HepG2 (cell line): ENCODE results near the gene SLC4A5. TPM values are rescaled to one million over a fixed set of nuclear protein-coding genes. Genes with fewer than 3 reads are reported as not detected.

Source experiments
- FOSL1 ChIP-seq: sonication (generic); formaldehyde crosslinking; IDR thresholded peaks from 2 replicates; pipeline ENCODE4 v1.9.0; 2021; ENCODE audit warnings: missing genetic modification reagents, borderline replicate concordance
- HCFC1 ChIP-seq: fragments of 150-350 bp; IDR thresholded peaks from 2 replicates; pipeline ENCODE4 v1.6.1; 2014; ENCODE audit warnings: low read depth, low read length
- HNRNPUL1 ChIP-seq: fragments of 200-400 bp; formaldehyde crosslinking; IDR thresholded peaks from 2 replicates; pipeline ENCODE4 v1.6.1; 2017; ENCODE audit warnings: low read depth, mild to moderate bottlenecking, low read length, moderate library complexity
- ISL2 ChIP-seq: sonication (generic); formaldehyde crosslinking; IDR thresholded peaks from 2 replicates; pipeline ENCODE4 v1.5.0; 2020; ENCODE audit warnings: missing genetic modification reagents
- KDM5A ChIP-seq: fragments of 200-600 bp; sonication (generic); IDR thresholded peaks from 2 replicates; pipeline ENCODE4 v1.7.0; 2018; ENCODE audit warnings: antibody characterized with exemption, mild to moderate bottlenecking, low read length, borderline replicate concordance
- MYC ChIP-seq: sonication (generic); formaldehyde crosslinking; IDR thresholded peaks from 2 replicates; pipeline ENCODE4 v1.9.0; 2021; ENCODE audit warnings: missing genetic modification reagents, borderline replicate concordance
- TBL1XR1 ChIP-seq: fragments of 150-350 bp; IDR thresholded peaks from 2 replicates; pipeline ENCODE4 v1.6.1; 2014; ENCODE audit warnings: borderline replicate concordance, low read length; ENCODE audit not compliant: partially characterized antibody
- TEAD3 ChIP-seq: optimal IDR thresholded peaks from 2 replicates; pipeline ENCODE3; 2016; ENCODE audit warnings: borderline replicate concordance
- ZMAT3 ChIP-seq: sonication (generic); formaldehyde crosslinking; conservative IDR thresholded peaks from 2 replicates; pipeline ENCODE4 v1.7.0; 2021; ENCODE audit warnings: missing genetic modification reagents
- ZNF138 ChIP-seq: sonication (generic); formaldehyde crosslinking; IDR thresholded peaks from 2 replicates; pipeline ENCODE4 v1.5.0; 2020; ENCODE audit warnings: mild to moderate bottlenecking, low read depth, missing genetic modification reagents
- ZNF569 ChIP-seq: sonication (generic); formaldehyde crosslinking; IDR thresholded peaks from 2 replicates; pipeline ENCODE4 v1.5.0; 2020; ENCODE audit warnings: mild to moderate bottlenecking, missing genetic modification reagents, moderate library complexity, borderline replicate concordance
- ZNF713 ChIP-seq: sonication (generic); formaldehyde crosslinking; IDR thresholded peaks from 2 replicates; pipeline ENCODE4 v1.4.0; 2020; ENCODE audit warnings: mild to moderate bottlenecking, missing genetic modification reagents
- ZNF850 ChIP-seq: sonication (generic); formaldehyde crosslinking; conservative IDR thresholded peaks from 2 replicates; pipeline ENCODE4 v1.9.0; 2021; ENCODE audit warnings: mild to moderate bottlenecking, missing genetic modification reagents
- polyA plus RNA-seq, 8 experiments: library from polyadenylated mRNA; depleted of rRNA in 3 of 8; stranded (reverse) in 7 of 8; unstranded in 1 of 8; fragments of >200 nt; fragmentation: Illumina TruSeq in 4 of 8; extraction: Trizol in 4 of 8; gene quantifications; 2 replicates each; pipeline versions ENCODE4 v1.2.1 to v1.2.3, GENCODE V29; 2011 to 2016; ENCODE audit warnings: low read depth in 4 of 8, missing spikeins in 1 of 8, mixed read lengths in 1 of 8; ENCODE audit not compliant: insufficient read depth in 1 of 8
- total RNA-seq, 5 experiments: library from RNA; depleted of rRNA; stranded (reverse); fragments of >200 nt; fragmentation: Illumina TruSeq; extraction: Trizol; gene quantifications; 2 replicates each; pipeline ENCODE4 v1.2.3, GENCODE V29; 2016; ENCODE audit warnings: low read depth in 1 of 5
- TF ChIP-seq, protein P1 (sequence below): IDR thresholded peaks from 2 replicates; pipeline ENCODE4 v1.6.1; 2018; ENCODE audit warnings: missing genetic modification reagents, mild to moderate bottlenecking, missing compliant biosample characterization
- TF ChIP-seq, protein P2 (sequence below): sonication (generic); formaldehyde crosslinking; IDR thresholded peaks from 2 replicates; pipeline ENCODE4 v1.5.0; 2020; ENCODE audit warnings: mild to moderate bottlenecking, missing genetic modification reagents
- TF ChIP-seq, protein P3 (sequence below): sonication (generic); formaldehyde crosslinking; conservative IDR thresholded peaks from 2 replicates; pipeline ENCODE4 v1.8.1; 2023; ENCODE audit warnings: missing genetic modification reagents
- TF ChIP-seq, protein P4 (sequence below): sonication (generic); formaldehyde crosslinking; IDR thresholded peaks from 2 replicates; pipeline ENCODE4 v1.4.0; 2020; ENCODE audit warnings: missing genetic modification reagents, borderline replicate concordance
- TF ChIP-seq, protein P5 (sequence below): sonication (generic); formaldehyde crosslinking; IDR thresholded peaks from 2 replicates; pipeline ENCODE4 v1.5.0; 2020; ENCODE audit warnings: mild to moderate bottlenecking, missing genetic modification reagents

The SLC4A5 gene
- total and polyA plus RNA-seq, 2 of the 13 experiments (the other 11 are each of a cell fraction or from before 2014, with no cell fraction given): 0.50 TPM; not detected in 1

DNA sequence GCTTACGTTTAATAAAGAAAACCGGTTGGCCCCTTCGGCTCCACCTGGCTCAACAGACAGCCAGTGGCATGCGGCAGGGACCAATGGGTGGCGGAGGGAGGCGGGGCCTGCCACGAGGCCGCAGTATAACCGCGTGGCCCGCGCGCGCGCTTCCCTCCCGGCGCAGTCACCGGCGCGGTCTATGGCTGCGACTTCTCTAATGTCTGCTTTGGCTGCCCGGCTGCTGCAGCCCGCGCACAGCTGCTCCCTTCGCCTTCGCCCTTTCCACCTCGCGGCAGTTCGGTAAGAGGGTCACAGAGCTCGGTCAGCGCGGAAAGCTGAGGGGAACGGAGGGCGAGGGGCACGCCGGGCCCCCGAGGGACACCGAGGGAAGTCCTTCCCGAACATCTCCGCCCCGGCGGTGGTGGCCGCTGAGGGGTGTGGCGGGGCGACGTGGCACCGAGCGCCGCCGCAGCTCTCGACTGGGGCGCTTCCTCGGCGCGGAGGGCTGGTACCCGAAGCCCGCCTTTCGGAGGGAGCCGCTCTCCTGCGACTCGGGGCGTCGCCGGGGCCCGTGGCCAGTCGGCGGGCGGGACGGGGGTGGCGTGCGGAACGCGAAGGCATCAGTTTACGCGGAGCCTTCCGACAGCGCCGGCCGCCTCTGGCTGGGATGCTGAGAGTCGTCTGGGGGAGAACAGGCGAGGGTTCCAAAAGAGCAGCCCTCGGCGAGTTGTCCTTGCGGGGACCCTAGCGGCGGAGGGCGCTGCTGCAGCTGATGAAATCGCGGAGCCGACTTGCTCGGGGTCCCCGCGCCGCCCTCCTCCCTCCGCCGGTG is 144.5 kb downstream of the SLC4A5 start, which contains the start of gene MTHFD2 (continued):
- TF ChIP-seq HCFC1: no peak
- TF ChIP-seq KDM5A: peak; percentile 12; the same call in 1 of the 2 replicates
- TF ChIP-seq MYC (CRISPR knock-in tag): peak; percentile 99
- TF ChIP-seq, protein P1, sequence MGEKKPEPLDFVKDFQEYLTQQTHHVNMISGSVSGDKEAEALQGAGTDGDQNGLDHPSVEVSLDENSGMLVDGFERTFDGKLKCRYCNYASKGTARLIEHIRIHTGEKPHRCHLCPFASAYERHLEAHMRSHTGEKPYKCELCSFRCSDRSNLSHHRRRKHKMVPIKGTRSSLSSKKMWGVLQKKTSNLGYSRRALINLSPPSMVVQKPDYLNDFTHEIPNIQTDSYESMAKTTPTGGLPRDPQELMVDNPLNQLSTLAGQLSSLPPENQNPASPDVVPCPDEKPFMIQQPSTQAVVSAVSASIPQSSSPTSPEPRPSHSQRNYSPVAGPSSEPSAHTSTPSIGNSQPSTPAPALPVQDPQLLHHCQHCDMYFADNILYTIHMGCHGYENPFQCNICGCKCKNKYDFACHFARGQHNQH: peak; percentile 25; the same call in 1 of the 2 replicates
- peak; percentile 99 for TF ChIP-seq ZMAT3
- no peak for TF ChIP-seq ZNF569 (CRISPR knock-in tag)
- TF ChIP-seq, protein P2, sequence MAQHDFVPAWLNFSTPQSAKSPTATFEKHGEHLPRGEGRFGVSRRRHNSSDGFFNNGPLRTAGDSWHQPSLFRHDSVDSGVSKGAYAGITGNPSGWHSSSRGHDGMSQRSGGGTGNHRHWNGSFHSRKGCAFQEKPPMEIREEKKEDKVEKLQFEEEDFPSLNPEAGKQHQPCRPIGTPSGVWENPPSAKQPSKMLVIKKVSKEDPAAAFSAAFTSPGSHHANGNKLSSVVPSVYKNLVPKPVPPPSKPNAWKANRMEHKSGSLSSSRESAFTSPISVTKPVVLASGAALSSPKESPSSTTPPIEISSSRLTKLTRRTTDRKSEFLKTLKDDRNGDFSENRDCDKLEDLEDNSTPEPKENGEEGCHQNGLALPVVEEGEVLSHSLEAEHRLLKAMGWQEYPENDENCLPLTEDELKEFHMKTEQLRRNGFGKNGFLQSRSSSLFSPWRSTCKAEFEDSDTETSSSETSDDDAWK (CRISPR knock-in tag): no peak
- TF ChIP-seq TBL1XR1: no peak
- TF ChIP-seq, protein P3, sequence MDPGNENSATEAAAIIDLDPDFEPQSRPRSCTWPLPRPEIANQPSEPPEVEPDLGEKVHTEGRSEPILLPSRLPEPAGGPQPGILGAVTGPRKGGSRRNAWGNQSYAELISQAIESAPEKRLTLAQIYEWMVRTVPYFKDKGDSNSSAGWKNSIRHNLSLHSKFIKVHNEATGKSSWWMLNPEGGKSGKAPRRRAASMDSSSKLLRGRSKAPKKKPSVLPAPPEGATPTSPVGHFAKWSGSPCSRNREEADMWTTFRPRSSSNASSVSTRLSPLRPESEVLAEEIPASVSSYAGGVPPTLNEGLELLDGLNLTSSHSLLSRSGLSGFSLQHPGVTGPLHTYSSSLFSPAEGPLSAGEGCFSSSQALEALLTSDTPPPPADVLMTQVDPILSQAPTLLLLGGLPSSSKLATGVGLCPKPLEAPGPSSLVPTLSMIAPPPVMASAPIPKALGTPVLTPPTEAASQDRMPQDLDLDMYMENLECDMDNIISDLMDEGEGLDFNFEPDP (CRISPR knock-in tag): 0 out of 2 replicates have a peak, but pooled peaks have one; percentile 61
- no peak for TF ChIP-seq FOSL1
- TF ChIP-seq ISL2 (CRISPR knock-in tag): no peak; the same call in 1 of the 2 replicates
- TF ChIP-seq, protein P4, sequence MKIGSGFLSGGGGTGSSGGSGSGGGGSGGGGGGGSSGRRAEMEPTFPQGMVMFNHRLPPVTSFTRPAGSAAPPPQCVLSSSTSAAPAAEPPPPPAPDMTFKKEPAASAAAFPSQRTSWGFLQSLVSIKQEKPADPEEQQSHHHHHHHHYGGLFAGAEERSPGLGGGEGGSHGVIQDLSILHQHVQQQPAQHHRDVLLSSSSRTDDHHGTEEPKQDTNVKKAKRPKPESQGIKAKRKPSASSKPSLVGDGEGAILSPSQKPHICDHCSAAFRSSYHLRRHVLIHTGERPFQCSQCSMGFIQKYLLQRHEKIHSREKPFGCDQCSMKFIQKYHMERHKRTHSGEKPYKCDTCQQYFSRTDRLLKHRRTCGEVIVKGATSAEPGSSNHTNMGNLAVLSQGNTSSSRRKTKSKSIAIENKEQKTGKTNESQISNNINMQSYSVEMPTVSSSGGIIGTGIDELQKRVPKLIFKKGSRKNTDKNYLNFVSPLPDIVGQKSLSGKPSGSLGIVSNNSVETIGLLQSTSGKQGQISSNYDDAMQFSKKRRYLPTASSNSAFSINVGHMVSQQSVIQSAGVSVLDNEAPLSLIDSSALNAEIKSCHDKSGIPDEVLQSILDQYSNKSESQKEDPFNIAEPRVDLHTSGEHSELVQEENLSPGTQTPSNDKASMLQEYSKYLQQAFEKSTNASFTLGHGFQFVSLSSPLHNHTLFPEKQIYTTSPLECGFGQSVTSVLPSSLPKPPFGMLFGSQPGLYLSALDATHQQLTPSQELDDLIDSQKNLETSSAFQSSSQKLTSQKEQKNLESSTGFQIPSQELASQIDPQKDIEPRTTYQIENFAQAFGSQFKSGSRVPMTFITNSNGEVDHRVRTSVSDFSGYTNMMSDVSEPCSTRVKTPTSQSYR (CRISPR knock-in tag): peak; percentile 22; the same call in 1 of the 2 replicates
- TF ChIP-seq HNRNPUL1: no peak
- peak; percentile 79 for TF ChIP-seq TEAD3 (CRISPR knock-in tag)
- TF ChIP-seq, protein P5, sequence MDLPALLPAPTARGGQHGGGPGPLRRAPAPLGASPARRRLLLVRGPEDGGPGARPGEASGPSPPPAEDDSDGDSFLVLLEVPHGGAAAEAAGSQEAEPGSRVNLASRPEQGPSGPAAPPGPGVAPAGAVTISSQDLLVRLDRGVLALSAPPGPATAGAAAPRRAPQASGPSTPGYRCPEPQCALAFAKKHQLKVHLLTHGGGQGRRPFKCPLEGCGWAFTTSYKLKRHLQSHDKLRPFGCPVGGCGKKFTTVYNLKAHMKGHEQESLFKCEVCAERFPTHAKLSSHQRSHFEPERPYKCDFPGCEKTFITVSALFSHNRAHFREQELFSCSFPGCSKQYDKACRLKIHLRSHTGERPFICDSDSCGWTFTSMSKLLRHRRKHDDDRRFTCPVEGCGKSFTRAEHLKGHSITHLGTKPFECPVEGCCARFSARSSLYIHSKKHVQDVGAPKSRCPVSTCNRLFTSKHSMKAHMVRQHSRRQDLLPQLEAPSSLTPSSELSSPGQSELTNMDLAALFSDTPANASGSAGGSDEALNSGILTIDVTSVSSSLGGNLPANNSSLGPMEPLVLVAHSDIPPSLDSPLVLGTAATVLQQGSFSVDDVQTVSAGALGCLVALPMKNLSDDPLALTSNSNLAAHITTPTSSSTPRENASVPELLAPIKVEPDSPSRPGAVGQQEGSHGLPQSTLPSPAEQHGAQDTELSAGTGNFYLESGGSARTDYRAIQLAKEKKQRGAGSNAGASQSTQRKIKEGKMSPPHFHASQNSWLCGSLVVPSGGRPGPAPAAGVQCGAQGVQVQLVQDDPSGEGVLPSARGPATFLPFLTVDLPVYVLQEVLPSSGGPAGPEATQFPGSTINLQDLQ (CRISPR knock-in tag): peak; percentile 90
- peak; percentile 74; the same call in 1 of the 2 replicates for TF ChIP-seq ZNF850 (CRISPR knock-in tag)
- TF ChIP-seq ZNF713 (CRISPR knock-in tag): 0 out of 2 replicates have a peak, but pooled peaks have one; percentile 51
- TF ChIP-seq ZNF138 (CRISPR knock-in tag): peak; percentile 96
